MM.1S (cell line): ENCODE data around the gene PIK3R2.

Experiments
- DNase-seq: peaks from one replicate; pipeline ENCODE4 v3.0.0-alpha.2; 2015
- H2AFZ ChIP-seq: fragments of 300-600 bp; sonication (generic); 2 replicates; pipeline ENCODE4 v1.6.0; 2016; ENCODE audit warnings: antibody characterized with exemption, low read length
- H3F3A ChIP-seq: fragments of 300-600 bp; sonication (generic); 2 replicates; pipeline ENCODE4 v1.6.1; 2016; ENCODE audit warnings: mild to moderate bottlenecking, antibody characterized with exemption, low read length, moderate library complexity, mixed read lengths; ENCODE audit not compliant: insufficient read depth
- H3K27ac ChIP-seq: fragments of 300-600 bp; sonication (generic); 2 replicates; pipeline ENCODE4 v1.5.1; 2016; ENCODE audit warnings: mild to moderate bottlenecking, low read length
- H3K27me3 ChIP-seq: fragments of 300-600 bp; sonication (generic); replicated peaks from 2 replicates; pipeline ENCODE4 v1.6.0; 2016; ENCODE audit warnings: low read length; ENCODE audit not compliant: insufficient read depth
- H3K36me3 ChIP-seq: fragments of 300-600 bp; sonication (generic); replicated peaks from 2 replicates; pipeline ENCODE4 v1.6.1; 2016; ENCODE audit warnings: mild to moderate bottlenecking, low read length, mixed read lengths; ENCODE audit not compliant: insufficient read depth
- H3K4me1 ChIP-seq: fragments of 300-600 bp; sonication (generic); 2 replicates; pipeline ENCODE4 v1.6.1; 2016; ENCODE audit warnings: low read length, mixed read lengths
- H3K4me2 ChIP-seq: fragments of 300-600 bp; sonication (generic); 2 replicates; pipeline ENCODE4 v1.6.0; 2016; ENCODE audit warnings: low read depth, low read length
- H3K4me3 ChIP-seq: fragments of 300-600 bp; sonication (generic); 2 replicates; pipeline ENCODE4 v1.5.1; 2016; ENCODE audit warnings: low read length, mixed read lengths
- H3K79me2 ChIP-seq: fragments of 300-600 bp; sonication (generic); 2 replicates; pipeline ENCODE4 v1.6.1; 2016; ENCODE audit warnings: mixed run types, low read length, mixed read lengths
- H3K9ac ChIP-seq: fragments of 300-600 bp; sonication (generic); 2 replicates; pipeline ENCODE4 v1.6.1; 2016; ENCODE audit warnings: low read length, mixed read lengths
- H3K9me2 ChIP-seq: fragments of 300-600 bp; sonication (generic); replicated peaks from 2 replicates; pipeline ENCODE4 v1.6.1; 2016; ENCODE audit warnings: mild to moderate bottlenecking, low read length, mixed read lengths; ENCODE audit not compliant: insufficient read depth
- H3K9me3 ChIP-seq: fragments of 300-600 bp; sonication (generic); replicated peaks from 2 replicates; pipeline ENCODE4 v1.6.1; 2016; ENCODE audit warnings: mild to moderate bottlenecking, low read length, mixed read lengths; ENCODE audit not compliant: insufficient read depth
- H4K20me1 ChIP-seq: fragments of 300-600 bp; sonication (generic); 2 replicates; pipeline ENCODE4 v1.6.1; 2016; ENCODE audit warnings: mild to moderate bottlenecking, low read length, moderate library complexity, mixed read lengths; ENCODE audit not compliant: insufficient read depth
- EZH2 ChIP-seq: fragments of 300-600 bp; sonication (generic); optimal IDR thresholded peaks from 2 replicates; pipeline ENCODE3; 2017; ENCODE audit warnings: low read depth, mild to moderate bottlenecking, antibody characterized with exemption, low read length, mixed read lengths
- EZH2phosphoT487 ChIP-seq: fragments of 300-600 bp; sonication (generic); IDR thresholded peaks from 2 replicates; pipeline ENCODE4 v1.6.1; 2018; ENCODE audit warnings: antibody characterized with exemption, low read length
- TF ChIP-seq, protein P1 (sequence below): fragments of 300-600 bp; sonication (generic); IDR thresholded peaks from 2 replicates; pipeline ENCODE4 v1.5.1; 2016; ENCODE audit warnings: antibody characterized with exemption, low read length, mixed read lengths

PIK3R2 gene

GRCh38 chr19:18137242-18137641 is 15.7 kb upstream of the PIK3R2 start:
- H3K9ac ChIP-seq = no peak overlapping the region
- H2AFZ ChIP-seq = no peak overlapping the region
- no peak overlapping the region for H3K4me3 ChIP-seq
- no peaks in the 10 kb centered on the region for H3K79me2 ChIP-seq
- no peak for DNase-seq
- no peaks in the 10 kb centered on the region for H4K20me1 ChIP-seq
- no peaks in the 10 kb centered on the region for H3K9me3 ChIP-seq
- no peak for TF ChIP-seq EZH2
- no peak for TF ChIP-seq EZH2phosphoT487
- TF ChIP-seq, protein P1, sequence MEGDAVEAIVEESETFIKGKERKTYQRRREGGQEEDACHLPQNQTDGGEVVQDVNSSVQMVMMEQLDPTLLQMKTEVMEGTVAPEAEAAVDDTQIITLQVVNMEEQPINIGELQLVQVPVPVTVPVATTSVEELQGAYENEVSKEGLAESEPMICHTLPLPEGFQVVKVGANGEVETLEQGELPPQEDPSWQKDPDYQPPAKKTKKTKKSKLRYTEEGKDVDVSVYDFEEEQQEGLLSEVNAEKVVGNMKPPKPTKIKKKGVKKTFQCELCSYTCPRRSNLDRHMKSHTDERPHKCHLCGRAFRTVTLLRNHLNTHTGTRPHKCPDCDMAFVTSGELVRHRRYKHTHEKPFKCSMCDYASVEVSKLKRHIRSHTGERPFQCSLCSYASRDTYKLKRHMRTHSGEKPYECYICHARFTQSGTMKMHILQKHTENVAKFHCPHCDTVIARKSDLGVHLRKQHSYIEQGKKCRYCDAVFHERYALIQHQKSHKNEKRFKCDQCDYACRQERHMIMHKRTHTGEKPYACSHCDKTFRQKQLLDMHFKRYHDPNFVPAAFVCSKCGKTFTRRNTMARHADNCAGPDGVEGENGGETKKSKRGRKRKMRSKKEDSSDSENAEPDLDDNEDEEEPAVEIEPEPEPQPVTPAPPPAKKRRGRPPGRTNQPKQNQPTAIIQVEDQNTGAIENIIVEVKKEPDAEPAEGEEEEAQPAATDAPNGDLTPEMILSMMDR = no peak
- no peaks in the 10 kb centered on the region for H3K27me3 ChIP-seq
- H3K36me3 ChIP-seq = no peaks in the 10 kb centered on the region
- H3K4me1 ChIP-seq = no peaks in the 10 kb centered on the region
- H3K27ac ChIP-seq = no peak overlapping the region
- no peaks in the 10 kb centered on the region for H3K9me2 ChIP-seq
- H3K4me2 ChIP-seq = no peak overlapping the region
- H3F3A ChIP-seq = no peaks in the 10 kb centered on the region

GRCh38 chr19:18137657-18138339 is 15.2 kb upstream of the PIK3R2 start:
- H3K36me3 ChIP-seq = no peaks in the 10 kb centered on the region
- no peaks in the 10 kb centered on the region for H3F3A ChIP-seq
- no peaks in the 10 kb centered on the region for H3K79me2 ChIP-seq
- H3K4me1 ChIP-seq = no peaks in the 10 kb centered on the region
- H3K9me3 ChIP-seq = no peaks in the 10 kb centered on the region
- no peaks in the 10 kb centered on the region for H3K27me3 ChIP-seq
- H3K9ac ChIP-seq = no peak overlapping the region
- H4K20me1 ChIP-seq = no peaks in the 10 kb centered on the region
- no peak overlapping the region for H3K4me3 ChIP-seq
- DNase-seq = no peak
- no peak overlapping the region for H3K4me2 ChIP-seq
- no peaks in the 10 kb centered on the region for H3K9me2 ChIP-seq
- H2AFZ ChIP-seq = no peak overlapping the region
- TF ChIP-seq EZH2 = no peak
- TF ChIP-seq, protein P1 = no peak
- no peak for TF ChIP-seq EZH2phosphoT487
- H3K27ac ChIP-seq = no peak overlapping the region

- Histone ChIP-seq H3K4me3 (no peak overlapping the region), H2AFZ (no peak overlapping the region), H3K9me2 (no peaks in the 10 kb centered on the region), H3K27me3 (no peaks in the 10 kb centered on the region), H3K4me2 (no peak overlapping the region), H3K27ac (no peak overlapping the region), H3K36me3 (no peaks in the 10 kb centered on the region), H4K20me1 (no peaks in the 10 kb centered on the region), H3K79me2 (no peaks in the 10 kb centered on the region), H3K9ac (no peak overlapping the region), H3F3A (no peaks in the 10 kb centered on the region), H3K9me3 (no peaks in the 10 kb centered on the region), H3K4me1 (no peaks in the 10 kb centered on the region)
- no peak for DNase-seq
- TF ChIP-seq, protein P1 = no peak
- TF ChIP-seq EZH2 (no peak), EZH2phosphoT487 (no peak)
Measured at GRCh38 chr19:18140473-18140872, 12.5 kb upstream of the PIK3R2 start.
